Left colon (tissue), 2 donors: ENCODE data around the gene CCDC74A. TPM values are rescaled to one million over a fixed set of nuclear protein-coding genes. Genes with fewer than 3 reads are reported as not detected.

Experiments used
- microRNA-seq, 2 donors: library from miRNA; unstranded; fragments of <30 nt; microRNA quantifications; one replicate each; pipeline versions ENCODE4 v1.1.0 to v1.2.0, GENCODE V29; 2020
- total RNA-seq, 2 donors: library from RNA; stranded (reverse); fragmentation: NEBNext Ultra II Directional; extraction: Animal tissue kit (Norgen Biotek cat#: 25700); gene quantifications; one replicate each; pipeline ENCODE4 v1.2.1, GENCODE V29; 2021
- donor health status: DM: no; HTN: no; CAD: no.
- donor health status: DM: yes; HTN: yes; CAD: no.

The CCDC74A gene
- total RNA-seq, 2 donors from 2014 or later = 1.1 to 2.0 TPM

Small RNA genes lying within 50 kb of the gene (microRNA-seq; reads per million reads assigned to microRNA genes)
- gene MIR4784 = 0 reads per million in 2 donors

Other genes starting within 250 kb of the CCDC74A start
- gene RAB6D, start 163.7 kb upstream of the CCDC74A start, total RNA-seq = 1 to 10 TPM; 2.9 to 4.0 TPM
- gene TUBA3D, start 51.8 kb upstream of the CCDC74A start, total RNA-seq = not detected
- gene MZT2A, start 35.5 kb upstream of the CCDC74A start, total RNA-seq = 10 to 100 TPM; 72.3 to 84.6 TPM